Measurements from ENCODE around the gene SH3GL1.

Gene SH3GL1

DNA sequence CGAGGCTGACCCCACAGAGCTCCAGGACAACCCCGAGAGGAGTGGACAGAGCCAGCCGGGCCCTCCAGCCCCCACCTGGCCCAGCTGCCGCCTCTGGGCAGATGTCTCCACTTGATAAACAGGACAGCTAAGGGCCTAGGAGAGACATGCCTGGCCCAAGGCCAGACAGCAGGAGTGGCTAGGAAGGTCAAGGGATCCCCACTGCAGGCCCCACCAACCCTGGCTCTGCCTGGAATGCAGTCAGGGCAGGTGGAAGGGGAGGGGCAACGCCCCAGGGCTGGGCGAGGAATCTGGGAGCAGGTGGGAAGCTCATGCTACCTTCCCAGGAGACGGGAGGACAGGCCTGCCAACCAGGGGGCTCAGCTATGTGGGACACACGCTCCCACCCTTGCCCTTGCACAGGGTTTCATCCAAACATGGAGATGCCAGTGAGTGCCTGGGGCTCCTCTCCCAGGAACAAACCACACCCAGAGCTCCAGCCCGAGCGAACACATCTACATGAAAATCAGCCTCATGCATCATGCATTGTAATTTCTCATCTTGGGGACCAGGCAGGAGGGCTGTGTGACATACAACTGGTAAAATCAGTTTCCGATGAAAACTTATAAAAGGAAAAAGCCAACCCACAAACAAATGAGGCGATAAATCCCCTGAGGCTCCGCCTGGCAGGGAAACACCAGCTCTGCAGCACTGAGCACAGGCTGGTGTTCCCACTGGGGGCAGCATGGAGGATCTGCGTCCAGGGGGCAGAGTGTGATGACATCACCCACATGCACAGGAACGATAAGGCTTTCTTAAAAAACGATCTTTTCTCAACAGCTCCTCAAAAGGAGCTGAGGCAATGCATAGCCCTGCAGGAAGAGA, 25.0 kb downstream of the SH3GL1 start:
- DNase-seq, result no peak

DNA sequence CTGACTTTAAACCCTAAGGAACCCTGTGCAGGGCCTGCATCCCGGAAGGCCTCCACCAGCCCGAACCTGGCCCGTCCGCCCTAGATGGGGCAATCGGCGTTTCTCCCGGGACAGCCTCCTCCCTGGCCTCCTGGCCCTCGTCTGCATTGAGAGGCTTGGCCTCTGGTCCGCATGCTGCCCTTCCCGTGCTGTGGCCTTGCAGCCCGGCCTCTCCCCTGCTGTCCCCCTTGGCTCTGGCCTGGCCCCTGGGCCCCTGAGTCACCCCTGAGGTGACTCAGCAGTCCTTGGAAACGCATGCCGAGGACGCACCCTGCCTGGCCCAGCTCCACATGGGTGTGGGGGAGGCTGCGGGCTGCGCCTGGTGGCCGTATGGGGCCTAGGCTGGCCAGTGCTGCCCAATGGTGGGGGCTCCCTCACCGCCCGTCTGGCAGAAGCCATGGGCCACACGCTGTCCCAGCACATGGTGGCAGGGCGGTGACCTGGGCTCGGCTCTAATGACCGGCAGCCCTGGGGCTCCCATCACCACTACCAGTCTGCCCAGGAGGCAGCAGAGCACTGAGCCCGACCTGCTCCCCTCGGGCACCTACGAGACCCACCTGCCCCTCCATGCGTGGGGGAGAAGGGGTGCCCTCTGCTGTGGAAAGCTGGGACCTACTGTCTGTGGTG, 25.7 kb downstream of the SH3GL1 start:
- no peak for DNase-seq

DNA sequence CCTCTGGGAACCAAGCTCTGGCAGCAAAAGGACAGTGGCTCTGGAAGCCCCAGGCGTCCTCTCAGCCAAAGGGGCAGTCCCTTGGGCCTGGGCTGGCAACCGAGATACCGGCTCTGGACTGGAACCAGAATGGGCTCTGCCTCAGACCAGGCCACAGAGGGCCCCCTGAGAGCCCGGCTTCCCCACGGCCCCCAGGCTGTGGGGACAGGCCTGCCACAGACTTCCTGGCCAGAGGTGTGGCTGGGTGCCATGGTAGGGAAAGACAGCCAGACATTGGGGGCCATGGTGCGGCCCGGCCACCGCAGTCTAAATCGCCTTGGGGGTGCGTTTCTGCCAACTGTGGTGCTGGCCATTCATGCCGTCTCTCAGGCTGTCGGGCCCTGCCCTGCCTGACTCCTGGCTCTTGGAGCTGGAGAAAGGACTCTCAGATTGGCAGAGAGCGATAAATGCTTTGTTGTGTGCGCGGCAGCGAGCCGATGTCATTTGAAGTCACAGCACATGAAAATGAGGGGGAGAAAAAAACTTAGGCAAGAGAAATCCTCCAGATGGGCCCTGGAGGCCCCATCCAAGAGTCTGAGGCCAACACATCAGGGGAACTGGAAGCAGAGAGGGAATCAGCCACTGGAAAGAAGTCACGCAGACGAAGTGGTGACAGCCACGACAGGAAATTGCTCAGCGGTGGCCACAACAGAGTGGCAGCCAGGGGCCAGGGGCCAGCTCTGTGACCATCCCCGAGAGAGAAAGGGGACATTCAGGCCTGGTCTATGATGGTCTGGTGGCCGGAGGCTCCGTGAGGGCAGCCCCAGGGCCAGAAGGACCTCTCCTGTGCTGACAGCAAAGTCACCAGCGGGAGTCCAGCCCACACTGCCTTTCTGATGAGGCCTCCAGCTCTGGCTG, 26.5 kb downstream of the SH3GL1 start:
- DNase-seq, result no peak

DNA sequence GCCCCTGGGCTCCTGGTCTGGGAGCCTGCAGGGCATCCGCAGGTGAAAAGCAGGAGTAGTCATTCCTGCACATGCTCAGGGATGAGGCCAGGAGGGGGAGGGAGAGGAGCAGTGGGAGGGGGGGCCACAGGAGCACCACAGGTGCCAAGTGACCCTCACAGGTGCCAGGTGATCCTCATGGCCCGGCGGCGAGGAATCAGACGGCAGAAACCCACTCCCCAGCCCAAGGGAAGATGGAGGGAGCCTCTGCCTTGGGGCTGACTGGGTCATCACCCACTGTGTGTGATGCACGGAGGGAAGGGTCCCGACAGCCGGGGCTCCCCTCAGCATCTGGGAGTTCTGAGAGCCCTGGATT, 27.4 kb downstream of the SH3GL1 start:
- no peak for DNase-seq

DNA sequence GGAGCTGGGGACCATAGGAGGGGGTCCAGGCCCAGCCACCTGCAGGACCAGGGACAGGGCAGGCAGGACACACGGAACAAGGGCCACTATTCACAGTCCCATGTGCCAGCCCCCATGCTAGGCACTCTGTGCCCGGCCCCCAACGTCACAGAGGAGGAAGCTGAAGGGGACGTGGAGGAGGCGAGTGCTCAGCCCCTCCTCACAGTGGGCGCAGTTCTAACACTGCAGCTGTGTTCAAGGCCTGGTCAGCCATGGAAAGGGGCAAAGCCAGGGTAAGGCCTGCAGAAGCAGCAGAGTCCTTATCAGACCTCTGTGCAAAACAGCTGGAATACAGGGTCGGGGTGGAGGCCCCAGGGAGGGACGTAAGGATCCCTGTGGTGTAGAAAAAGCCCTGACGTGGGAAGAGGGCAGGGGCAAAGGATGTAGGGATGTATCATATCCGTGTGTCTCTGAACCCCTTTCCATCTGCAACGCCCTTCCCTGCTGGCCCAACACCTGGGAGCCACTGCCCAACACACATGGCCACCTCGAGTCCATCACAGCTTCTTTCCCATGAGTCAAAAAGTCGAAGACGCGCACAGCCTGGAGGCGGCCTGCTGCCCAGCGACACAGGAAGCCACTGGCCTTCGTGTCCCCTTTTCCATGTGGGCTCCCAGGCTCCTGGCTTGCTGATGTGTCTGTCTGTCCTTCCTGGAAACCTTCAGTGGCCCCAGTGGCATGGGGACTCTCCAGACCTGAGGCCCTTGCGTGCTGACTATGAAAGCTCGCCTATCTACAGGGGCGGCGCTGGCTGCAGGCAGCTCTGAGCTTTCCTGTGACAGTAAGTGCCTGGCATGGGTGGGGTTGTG, 28.0 kb downstream of the SH3GL1 start:
- no peak for DNase-seq

DNA sequence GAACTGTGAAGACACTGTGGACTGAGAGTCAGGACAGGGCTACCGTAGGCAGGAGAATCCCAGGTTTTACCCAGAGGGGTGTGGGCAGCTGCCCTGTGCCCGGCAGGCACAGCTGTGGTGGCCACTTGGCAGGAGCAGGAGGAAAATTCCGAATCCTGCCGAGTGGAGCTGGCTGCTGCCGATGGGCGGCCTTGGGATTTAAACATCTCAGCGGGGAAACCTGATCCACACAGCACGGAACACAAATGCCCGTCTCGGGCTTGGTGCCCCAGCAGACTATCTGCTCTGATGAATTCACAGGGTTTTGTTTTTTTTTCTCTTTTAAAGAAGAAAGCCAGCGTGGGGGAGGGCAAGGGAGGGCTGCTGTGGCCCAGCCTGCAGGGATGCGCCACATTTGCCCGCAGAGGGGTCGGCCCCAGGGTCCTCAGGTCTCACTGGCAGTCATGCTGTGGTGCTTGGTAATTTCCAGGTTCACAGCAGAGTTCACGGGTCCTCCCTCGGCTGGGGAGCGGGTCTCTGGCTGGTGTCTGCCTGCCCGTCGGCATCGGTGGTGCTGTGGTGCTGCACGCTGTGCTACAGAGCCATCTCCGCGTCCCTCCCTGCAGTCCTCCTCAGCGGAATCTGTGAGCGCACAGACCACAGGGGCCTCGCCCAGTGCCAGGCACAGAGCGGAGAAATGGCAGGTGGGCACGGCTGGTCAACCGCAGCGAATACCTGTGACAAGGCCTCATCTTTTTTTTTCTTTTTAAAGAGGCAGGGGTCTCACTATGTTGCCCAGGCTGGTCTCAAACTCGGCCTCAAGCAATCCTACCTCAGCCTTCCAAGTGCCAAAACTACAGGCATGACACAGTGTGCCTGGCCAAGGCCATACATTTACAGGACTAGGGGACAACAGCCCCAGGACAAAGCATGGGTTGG, 28.8 kb downstream of the SH3GL1 start:
- no peak for DNase-seq

DNA sequence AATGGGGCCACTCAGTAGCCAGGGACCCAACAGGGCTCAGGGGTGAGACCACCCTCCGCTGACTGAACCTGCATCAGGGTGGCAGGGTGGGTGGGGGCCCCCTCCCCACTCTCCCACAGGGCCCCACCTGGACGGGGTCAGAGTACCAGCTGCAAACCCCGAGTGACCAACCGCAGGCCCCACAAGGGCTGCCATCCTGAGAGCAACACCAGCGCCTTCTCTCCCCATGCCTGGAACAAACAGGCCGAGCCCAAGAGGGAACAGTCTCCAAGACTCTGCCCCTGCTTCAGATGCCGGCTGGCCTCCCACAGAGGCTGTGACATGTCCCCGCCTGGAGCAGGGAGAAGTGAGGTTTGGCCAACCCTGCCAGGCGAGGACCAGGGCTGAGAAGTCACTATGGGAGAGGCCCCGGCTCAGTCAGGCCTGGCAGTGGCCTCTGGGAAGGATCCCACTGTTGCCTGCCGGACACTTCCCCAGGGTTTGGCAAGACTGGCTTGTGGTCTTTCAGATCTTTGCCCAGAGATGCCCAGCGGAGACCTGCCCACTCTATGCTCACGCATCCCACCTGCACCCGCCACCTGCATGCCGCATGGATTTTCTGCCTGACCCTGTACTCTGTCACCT, 29.8 kb downstream of the SH3GL1 start:
- DNase-seq, result no peak

DNA sequence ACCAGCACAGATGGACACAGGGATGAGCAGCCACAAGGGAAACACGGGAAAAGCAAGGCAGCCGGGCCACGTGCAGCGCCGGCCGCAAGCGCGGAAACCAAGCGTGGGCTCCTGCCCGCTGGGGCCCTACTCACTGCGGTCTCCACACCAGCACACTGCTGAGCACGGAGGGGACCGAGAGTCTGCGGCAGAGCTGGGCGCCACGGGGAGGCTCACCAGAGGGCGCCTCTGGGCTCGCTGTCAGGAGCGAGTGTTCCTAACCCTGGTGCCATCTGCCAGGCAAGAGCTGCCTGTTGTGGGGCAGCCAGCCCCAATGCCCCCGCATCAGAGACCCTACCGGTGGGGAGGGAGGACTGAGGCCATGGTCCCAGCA, 30.5 kb downstream of the SH3GL1 start:
- DNase-seq, result peak; percentile 59

DNA sequence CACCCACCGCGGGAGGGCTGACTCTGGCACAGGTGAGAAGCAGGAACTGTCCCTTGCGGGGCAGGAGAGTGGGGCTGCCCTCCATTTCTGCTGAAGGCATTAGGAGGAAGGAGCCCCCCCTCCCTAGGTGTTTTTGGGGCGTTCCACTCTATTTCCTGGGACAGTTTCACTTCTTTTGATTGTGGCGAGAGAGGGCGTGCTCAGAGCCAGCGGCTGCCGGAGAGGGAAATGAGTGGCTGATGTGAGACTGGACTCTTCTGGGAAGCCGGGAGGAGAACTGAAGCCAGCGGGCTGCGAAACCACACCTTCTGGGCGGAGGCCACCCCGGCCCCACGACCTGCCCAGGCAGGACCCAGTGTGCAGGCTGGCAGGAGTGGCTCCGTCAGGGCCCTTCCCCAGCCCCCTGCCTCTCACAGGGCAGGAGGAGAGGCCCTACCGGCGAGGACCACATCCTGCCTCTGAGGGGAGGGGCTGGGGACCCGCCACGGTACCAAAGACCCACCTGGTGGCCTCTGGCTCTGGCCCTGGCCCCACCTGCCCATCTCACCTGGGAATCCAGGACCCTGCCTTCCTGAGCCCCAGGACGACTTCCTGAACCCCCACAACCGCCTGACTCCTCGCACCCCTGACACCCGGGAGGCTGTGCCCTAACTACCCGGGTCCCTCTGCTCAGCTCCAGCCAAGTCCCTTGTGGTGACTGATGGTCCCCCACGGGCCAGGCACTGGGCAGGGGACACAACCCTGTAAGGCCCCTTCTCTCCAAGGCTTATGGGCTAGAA, 31.0 kb downstream of the SH3GL1 start:
- DNase-seq, result peak; percentile 53

DNA sequence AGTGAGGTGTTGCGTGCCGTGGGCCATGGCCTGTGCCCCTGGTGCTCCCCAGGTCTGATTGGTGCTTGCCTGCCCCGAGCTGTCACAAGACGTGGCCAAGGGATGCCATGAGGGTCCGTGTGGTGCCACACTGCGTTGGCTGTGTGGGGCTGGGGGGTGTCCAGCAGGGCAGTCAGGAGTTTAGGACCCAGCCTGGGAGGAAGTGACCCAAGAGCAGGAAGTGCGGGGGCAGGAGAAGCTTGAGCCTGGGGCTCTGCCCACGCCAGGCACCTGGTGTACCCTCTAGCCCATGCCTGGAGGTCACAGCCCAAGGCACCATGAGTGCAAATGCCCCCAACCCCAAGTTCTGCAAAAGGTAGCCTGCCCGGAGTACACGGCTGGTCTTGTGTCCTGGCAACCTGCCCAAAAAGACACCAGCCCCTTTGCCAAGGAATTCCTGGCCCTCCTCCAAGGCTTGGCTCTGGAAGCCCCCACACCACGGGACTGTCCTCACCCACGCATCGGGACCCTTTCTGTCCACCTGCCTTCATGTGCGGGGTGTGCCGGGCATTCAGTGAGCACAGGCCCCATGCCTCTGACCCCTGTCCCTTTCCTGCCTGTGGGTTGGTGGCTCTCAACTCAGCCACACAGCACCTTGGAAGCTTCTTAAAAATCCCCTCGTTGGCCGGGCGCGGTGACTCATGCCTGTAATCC, 32.1 kb downstream of the SH3GL1 start:
- no peak for DNase-seq

DNA sequence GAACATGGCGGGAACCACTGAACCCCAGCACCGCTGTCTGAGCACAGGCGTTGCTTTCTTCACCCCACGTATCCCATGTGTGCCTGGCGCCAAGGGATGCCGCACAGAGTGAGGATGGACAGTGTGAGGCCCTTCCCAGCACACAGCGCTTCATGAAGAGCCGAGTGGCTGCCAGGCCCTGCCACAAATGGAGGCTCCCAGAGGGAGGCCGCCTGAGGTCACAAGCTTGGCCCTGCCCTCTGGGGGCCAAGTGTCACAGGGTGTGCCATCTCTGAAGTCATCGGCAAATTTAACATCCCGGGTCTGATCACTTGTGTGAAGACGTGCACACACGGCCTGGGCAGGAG, 32.6 kb downstream of the SH3GL1 start:
- DNase-seq, result no peak

DNA sequence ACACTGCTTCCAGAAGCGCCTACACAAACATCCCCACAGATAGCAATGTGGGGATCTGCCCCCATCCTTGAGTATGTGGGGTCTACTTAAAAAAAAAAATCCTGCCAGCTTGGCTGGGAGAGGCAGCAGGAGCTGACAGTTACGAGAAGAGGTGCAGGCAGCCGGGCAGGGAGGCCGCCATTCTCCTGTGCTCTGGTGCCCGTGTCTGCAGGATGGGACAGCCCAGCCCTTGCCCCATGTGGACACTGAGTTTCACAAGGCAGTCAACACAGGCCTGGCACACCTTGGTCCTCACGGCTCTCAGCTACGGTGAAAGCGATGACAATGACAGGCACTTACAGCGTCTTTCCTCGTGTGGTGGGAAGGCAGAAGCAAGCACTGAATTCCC, 33.0 kb downstream of the SH3GL1 start:
- no peak for DNase-seq

DNA sequence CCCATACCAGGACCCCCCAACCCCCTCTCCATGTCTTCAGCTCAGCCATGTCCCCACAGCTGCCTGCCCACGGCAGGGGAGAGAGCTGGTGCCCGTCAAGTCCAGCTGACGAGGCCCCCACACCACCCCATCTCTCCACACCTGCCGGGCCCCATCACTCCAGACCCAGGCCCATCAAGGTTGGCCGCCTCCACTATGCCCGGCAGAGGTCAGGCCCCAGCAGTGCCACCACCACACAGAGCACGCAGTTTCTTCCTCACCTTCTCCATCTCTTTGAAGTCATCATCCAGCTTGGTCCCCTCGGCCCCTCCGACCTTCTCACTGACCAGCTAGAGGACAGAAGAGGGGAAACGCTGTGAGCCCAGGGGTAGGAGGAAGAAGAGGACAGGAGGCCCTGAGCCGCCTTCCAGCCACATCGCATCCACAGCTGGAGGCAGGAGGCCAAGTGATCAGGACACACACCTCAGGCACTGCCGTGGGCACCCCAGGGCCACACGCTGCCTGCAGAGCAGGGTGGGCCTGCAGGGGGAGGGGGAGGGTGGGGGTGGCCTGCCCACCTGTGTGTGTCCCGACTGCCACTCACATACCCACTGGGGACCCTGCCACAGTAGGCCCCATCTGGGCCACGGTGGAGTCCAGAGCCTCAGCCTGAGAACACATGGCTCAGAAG, 33.5 kb downstream of the SH3GL1 start:
- no peak for DNase-seq

DNA sequence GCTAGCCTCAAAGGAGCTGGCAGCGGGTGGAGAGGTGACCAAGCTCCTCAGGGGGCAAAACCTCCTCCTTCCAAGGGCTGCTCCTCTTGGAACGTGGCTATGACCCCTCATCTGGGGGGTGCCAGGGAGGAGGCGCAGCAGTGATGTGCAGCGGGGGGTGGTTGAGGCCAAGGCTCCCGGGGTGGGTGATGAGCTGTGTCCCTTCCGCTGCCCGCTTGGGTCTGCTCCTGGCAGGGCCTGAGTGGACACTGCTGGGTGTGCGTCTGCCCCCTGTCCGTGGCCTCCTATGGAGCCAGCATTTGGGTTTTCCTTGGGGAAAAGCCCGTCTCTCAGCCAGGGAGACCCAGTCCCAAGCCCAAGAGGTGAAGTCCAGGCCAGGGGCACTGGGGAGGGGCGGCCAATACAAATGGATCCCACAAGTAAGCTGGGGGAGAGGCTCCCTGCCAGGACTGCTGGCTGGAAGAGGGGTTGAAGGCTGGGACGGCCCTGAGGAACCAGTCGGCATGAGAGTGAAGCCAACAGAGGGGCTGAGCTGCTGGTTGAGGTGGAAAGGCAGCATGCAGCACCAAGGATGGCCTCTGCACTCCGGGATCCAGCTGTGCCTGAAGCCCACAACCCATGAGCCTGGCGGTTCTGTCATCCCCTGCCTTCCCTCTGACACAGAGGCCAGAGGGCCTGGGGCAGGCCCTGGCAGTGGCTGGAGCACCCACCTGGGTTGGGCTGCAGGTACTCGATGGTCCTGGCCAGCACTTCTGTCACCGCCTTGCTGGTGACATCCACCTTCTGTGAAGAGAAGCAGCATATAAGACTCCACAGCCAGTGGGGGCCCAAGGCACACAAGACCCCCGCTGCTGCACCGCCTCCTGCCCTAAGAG, 34.3 kb downstream of the SH3GL1 start:
- DNase-seq, result no peak

DNA sequence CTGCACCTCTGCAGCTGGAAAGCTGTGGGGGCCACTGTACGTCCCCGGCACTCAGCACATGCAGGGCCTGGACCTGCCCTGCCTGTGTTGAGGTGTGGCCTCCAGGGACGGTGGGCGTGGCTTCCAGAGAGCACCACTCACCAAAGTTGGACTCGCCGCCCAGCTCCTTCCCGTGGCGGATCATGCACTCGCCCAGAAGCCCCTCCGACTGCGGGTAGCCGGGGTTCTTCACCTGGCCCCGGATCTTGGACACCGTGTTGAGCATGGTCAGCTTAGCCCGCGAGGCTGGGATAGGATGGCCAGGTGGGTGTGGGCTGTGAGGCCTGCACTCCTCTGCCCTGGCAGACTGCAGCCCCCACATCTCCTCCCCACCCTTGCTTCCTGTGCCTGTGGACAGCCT, 35.0 kb downstream of the SH3GL1 start:
- no peak for DNase-seq

DNA sequence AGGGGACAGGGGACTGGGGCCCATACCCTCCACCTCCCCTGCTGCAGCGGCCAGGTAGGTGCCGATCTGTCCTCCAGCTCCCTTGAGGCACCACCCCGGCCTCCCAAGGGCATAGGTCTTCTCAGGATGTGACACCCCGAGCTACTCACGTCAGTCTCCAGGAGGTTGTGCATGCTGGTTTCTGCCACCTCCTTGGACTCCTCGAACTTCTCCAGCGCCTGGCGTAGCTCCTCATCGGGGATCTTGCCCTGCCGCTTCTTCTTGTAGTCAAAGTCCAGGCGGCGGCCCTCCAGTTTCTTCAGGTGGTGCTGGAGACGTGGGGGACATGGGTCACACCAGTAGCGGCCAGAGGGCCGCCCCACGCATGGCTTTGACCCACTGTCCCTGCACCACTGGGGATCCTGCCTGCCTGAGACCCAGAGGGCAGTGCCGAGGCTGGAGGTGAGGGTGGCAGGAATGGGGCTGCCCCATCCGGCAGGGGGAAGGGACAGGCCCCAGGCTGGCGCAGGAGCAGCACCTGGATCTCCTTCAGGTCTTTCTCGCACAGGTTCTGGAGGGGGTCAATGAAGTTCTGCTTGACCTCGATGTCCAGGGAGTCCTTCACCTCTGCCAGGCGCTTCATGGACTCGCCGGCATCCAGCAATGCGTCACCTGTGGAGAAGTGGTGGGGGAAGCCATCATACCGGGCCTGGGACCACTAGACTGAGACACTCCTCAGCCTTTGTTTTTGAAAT, 36.6 kb downstream of the SH3GL1 start:
- no peak for DNase-seq

DNA sequence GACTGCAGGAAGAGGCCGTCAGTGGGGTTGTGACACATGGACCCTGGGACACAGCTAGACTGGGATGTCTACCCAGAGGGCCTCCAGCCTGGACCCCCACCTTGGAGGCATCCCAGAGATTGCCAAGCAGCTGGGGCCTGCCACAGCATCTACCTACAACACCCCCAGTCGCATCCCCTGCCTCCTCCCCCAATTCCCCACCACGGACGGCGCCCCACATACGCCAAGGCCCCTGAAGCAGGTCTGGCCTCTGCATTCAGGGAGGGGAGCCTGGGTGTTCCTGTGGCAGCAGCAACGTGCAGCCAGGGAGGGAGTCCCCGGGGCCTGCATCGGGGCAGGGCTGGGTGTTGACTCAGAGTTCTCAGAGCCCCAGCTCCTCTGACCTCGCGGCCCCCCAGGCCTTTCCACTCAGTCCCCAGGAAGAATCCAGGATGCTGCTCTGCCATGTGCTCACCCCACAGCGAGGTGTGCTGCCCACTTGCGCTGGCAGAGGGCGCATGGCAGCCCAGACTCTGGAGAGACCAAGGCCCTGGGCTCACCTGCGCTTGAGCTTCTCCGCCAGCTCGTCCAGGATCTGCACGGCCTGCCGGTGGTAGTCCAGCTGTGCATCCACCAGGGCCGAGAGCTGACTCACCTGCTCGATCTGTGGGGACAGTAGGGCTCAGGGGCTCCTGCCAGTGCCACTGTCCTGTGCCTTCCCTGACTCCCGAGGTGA, 37.4 kb downstream of the SH3GL1 start:
- DNase-seq, result no peak

Data from effector CD4-positive, alpha-beta T cell (primary cell).